SH-SY5Y (cell line): ENCODE data around the gene FYB2.

ENCODE experiments used
- GATA2 ChIP-seq: IDR thresholded peaks from 2 replicates; pipeline ENCODE4 v1.6.1; 2011; ENCODE audit warnings: mild to moderate bottlenecking, low read depth, low read length
- GATA3 ChIP-seq: IDR thresholded peaks from 2 replicates; pipeline ENCODE4 v1.6.1; 2011; ENCODE audit warnings: low read depth, mild to moderate bottlenecking, low read length, moderate library complexity

DNA sequence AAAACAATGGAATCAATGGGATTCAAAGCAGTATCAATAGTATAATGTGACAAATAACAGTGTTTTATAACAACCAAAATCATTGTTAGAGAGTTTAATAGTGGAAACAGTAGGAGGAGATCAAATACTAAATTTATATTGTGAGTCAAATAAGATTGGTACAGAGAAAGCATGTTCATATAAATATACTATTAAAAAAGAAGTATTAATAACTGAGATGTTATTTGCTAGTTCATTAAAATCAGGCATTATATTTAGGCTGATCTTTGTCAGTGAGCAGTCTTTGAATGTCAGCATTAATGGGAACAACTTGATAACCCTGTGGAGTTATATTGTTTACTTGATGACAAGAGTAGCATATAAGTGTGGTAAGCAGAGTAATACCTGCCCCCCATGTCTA lies 143.4 kb downstream of the FYB2 start:
- TF ChIP-seq GATA2 (no peak), GATA3 (no peak)
